Left lung (tissue), 10 donors: Measurements from ENCODE around the gene CCL13. TPM values are rescaled to one million over a fixed set of nuclear protein-coding genes. Genes with fewer than 3 reads are reported as not detected.

ENCODE experiments used
- ATAC-seq: fragments of 200-7000 bp; cut with Tn5 transposase; one replicate; pipeline ENCODE4 v1.9.1; 2020; ENCODE audit warnings: moderate library complexity
- DNase-seq, 4 donors: peaks; one replicate each; pipeline ENCODE4 v3.0.0-alpha.2; 2013 to 2020
- H3K27ac ChIP-seq, 2 donors: fragments of 200-600 bp; sonication (generic) in 1 of 2; one replicate each; pipeline versions ENCODE4 v1.5.0 to v1.8.0; 2020 to 2021
- H3K27me3 ChIP-seq, 2 donors: fragments of 200-600 bp; sonication (generic) in 1 of 2; one replicate each; pipeline versions ENCODE4 v1.5.0 to v1.8.0; 2020 to 2021
- H3K36me3 ChIP-seq, 2 donors: fragments of 200-600 bp; sonication (generic) in 1 of 2; one replicate each; pipeline versions ENCODE4 v1.5.0 to v1.8.0; 2020 to 2021
- H3K4me1 ChIP-seq, 2 donors: fragments of 200-600 bp; one replicate each; pipeline ENCODE4 v1.8.0; 2021
- H3K4me3 ChIP-seq, 2 donors: fragments of 200-600 bp; sonication (generic) in 1 of 2; one replicate each; pipeline versions ENCODE4 v1.5.0 to v1.8.0; 2020 to 2021; ENCODE audit warnings: mild to moderate bottlenecking in 1 of 2
- H3K9me3 ChIP-seq, 2 donors: fragments of 200-600 bp; sonication (generic) in 1 of 2; one replicate each; pipeline versions ENCODE4 v1.5.0 to v1.8.0; 2020 to 2021
- CTCF ChIP-seq, 2 donors: fragments of 200-600 bp; sonication (generic) in 1 of 2; IDR thresholded peaks; one replicate each; pipeline versions ENCODE4 v1.5.0 to v1.8.0; 2021; ENCODE audit warnings: antibody characterized with exemption in 2 of 2
- intact Hi-C, 2 donors: fragments of 100-400 bp; cut with DNase I; formaldehyde crosslinking; loops; one replicate each; pipeline versions ENCODE4 v1.11.2 to v1.14.2; 2022
- polyA plus RNA-seq, 6 donors: library from polyadenylated mRNA; unstranded; fragments of 120-200 nt; gene quantifications; one replicate each; pipeline ENCODE4 v1.2.1, GENCODE V29; 2013; ENCODE audit not compliant: insufficient read length in 6 of 6
- total RNA-seq, 2 donors: library from RNA; stranded (reverse); fragmentation: NEBNext Ultra II Directional; extraction: Animal tissue kit (Norgen Biotek cat#: 25700); gene quantifications; one replicate each; pipeline ENCODE4 v1.2.1, GENCODE V29; 2021
- donor health status: DM: no; HTN: yes; CAD: no.
- donor health status: DM: no; HTN: no; CAD: no.

The CCL13 gene
- total and polyA plus RNA-seq, 8 donors = 0.74 to 29.3 (median 1.6) TPM; not detected in 1

GRCh38 chr17:34400301-34400931, 44.1 kb downstream of the CCL13 start:
- Histone ChIP-seq H3K4me1 (no peaks in the 10 kb centered on the region), H3K4me3 (no peak overlapping the region), H3K9me3 (no peaks in the 10 kb centered on the region), H3K27me3 (peaks cover 0 to 6% of the 10 kb centered on the region in 2 donors), H3K36me3 (no peaks in the 10 kb centered on the region), H3K27ac (no peak overlapping the region)
- TF ChIP-seq CTCF (IDR thresholded peaks at IDR 0.05) = no peak
- intact Hi-C loops = no loop called here
- ATAC-seq (no peak), DNase-seq (no peak)

DNA sequence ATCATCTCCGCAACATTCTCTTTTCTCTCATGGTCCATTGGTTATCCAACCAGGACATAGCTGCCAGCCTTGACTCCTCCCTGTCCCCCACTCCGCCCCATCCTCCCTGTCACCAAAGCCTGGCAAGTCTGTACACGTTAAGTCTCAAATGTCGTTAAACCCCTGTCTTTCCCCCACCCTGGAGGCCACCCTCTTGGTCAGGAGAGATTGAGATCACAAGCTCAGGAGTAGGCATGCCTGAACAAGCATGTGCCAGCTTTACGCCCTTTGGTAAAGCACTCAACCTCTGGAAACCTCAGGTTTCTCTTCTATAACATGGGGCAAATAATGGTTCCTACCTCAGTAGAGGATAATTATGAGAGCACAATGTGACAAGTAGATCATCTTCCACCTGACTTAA, 44.9 kb downstream of the CCL13 start:
- DNase-seq (no peak), ATAC-seq (no peak)
- no peaks in the 10 kb centered on the region for H3K9me3 ChIP-seq
- intact Hi-C loops = no loop called here
- TF ChIP-seq CTCF (IDR thresholded peaks at IDR 0.05) = no peak
- peaks cover 0 to 6% of the 10 kb centered on the region in 2 donors for H3K27me3 ChIP-seq
- no peak overlapping the region for H3K4me3 ChIP-seq
- no peak overlapping the region for H3K27ac ChIP-seq
- H3K36me3 ChIP-seq = no peaks in the 10 kb centered on the region
- no peaks in the 10 kb centered on the region for H3K4me1 ChIP-seq

- intact Hi-C loops = no loop called here
- no peak overlapping the region for H3K4me3 ChIP-seq
- no peak overlapping the region for H3K27ac ChIP-seq
- peaks cover 0 to 7% of the 10 kb centered on the region in 2 donors for H3K27me3 ChIP-seq
- no peak for TF ChIP-seq CTCF (IDR thresholded peaks at IDR 0.05)
- no peaks in the 10 kb centered on the region for H3K4me1 ChIP-seq
- no peak for DNase-seq
- no peaks in the 10 kb centered on the region for H3K9me3 ChIP-seq
- H3K36me3 ChIP-seq = no peaks in the 10 kb centered on the region
- no peak for ATAC-seq
These were observed 46.7 kb downstream of the CCL13 start for GRCh38 chr17:34403006-34403405.

- intact Hi-C loops = no loop called here
- Histone ChIP-seq H3K27me3 (peaks cover 6 to 38% of the 10 kb centered on the region in 2 donors), H3K36me3 (no peaks in the 10 kb centered on the region), H3K27ac (no peak overlapping the region), H3K4me1 (no peaks in the 10 kb centered on the region), H3K9me3 (no peaks in the 10 kb centered on the region), H3K4me3 (no peak overlapping the region)
- no peak for ATAC-seq
- DNase-seq = no peak
- TF ChIP-seq CTCF (IDR thresholded peaks at IDR 0.05) = no peak
These were observed 49.9 kb downstream of the CCL13 start for GRCh38 chr17:34406226-34406625.

Other genes starting within 250 kb of the CCL13 start
- 100 to 1,000 TPM in 1 of 2 donors, 10 to 100 TPM in 1; 50.0 to 444 TPM for gene CCL2, start 101.2 kb upstream of the CCL13 start, total RNA-seq
- 10 to 100 TPM; 47.4 to 66.1 (median 56.7) TPM for gene CCL2, start 101.2 kb upstream of the CCL13 start, polyA plus RNA-seq
- 1 to 10 TPM in 1 of 2 donors, under 1 TPM in 1; 0.96 to 3.7 TPM for gene CCL7, start 86.3 kb upstream of the CCL13 start, total RNA-seq
- not detected for gene CCL7, start 86.3 kb upstream of the CCL13 start, polyA plus RNA-seq
- gene CCL11, start 70.7 kb upstream of the CCL13 start, total RNA-seq = under 1 TPM; 0.32 to 0.42 TPM
- gene CCL11, start 70.7 kb upstream of the CCL13 start, polyA plus RNA-seq = under 1 TPM; 0.20 to 0.99 (median 0.52) TPM
- 1 to 10 TPM in 1 of 2 donors, under 1 TPM in 1; 0.96 to 7.3 TPM for gene CCL8, start 37.0 kb upstream of the CCL13 start, total RNA-seq
- gene CCL8, start 37.0 kb upstream of the CCL13 start, polyA plus RNA-seq = under 1 TPM; 0.31 to 0.92 (median 0.50) TPM
- gene CCL1, start 6.8 kb downstream of the CCL13 start, total RNA-seq = not detected
- gene CCL1, start 6.8 kb downstream of the CCL13 start, polyA plus RNA-seq = not detected
- under 1 TPM; 0.10 to 0.32 TPM for gene TMEM132E, start 223.1 kb downstream of the CCL13 start, total RNA-seq
- under 1 TPM; 0.08 to 0.25 (median 0.14) TPM for gene TMEM132E, start 223.1 kb downstream of the CCL13 start, polyA plus RNA-seq